ENCODE measurements around the gene ZBTB48.

ZBTB48 gene

GRCh38 chr1:6603915-6604558 lies 24.2 kb downstream of the ZBTB48 start:
- DNase-seq, result peak in 43 of 56 donors; percentile 31 to 81 (median 54)

GRCh38 chr1:6612641-6613360 lies 33.0 kb downstream of the ZBTB48 start:
- peak in 23 of 56 donors; percentile 39 to 81 (median 62) for DNase-seq

- DNase-seq, result peak; percentile 92 to 100 (median 99)
Observed at GRCh38 chr1:6613361-6614018, 33.7 kb downstream of the ZBTB48 start, which contains the start of gene PHF13. Gene PHF13 (plus strand): TSS chr1:6613731. CDS start chr1:6614067, 336 bp downstream.

GRCh38 chr1:6614019-6614928 lies 34.5 kb downstream of the ZBTB48 start:
- DNase-seq, result peak in 32 of 56 donors; percentile 7 to 78 (median 35)

GRCh38 chr1:6614929-6615785 lies 35.4 kb downstream of the ZBTB48 start:
- DNase-seq, result peak in 6 of 56 donors; percentile 26 to 62 (median 41)

- DNase-seq, result no peak
Observed at GRCh38 chr1:6619045-6619444, 39.3 kb downstream of the ZBTB48 start.

GRCh38 chr1:6621429-6622391 lies 41.9 kb downstream of the ZBTB48 start:
- DNase-seq, result no peak

- no peak for DNase-seq
Observed at GRCh38 chr1:6622396-6623152, 42.8 kb downstream of the ZBTB48 start.

- DNase-seq, result no peak
Observed at GRCh38 chr1:6623269-6623965, 43.6 kb downstream of the ZBTB48 start.

GRCh38 chr1:6624710-6625583 lies 45.2 kb downstream of the ZBTB48 start, which contains the start of gene THAP3:
Gene THAP3 (plus strand): TSS chr1:6624868. CDS start chr1:6625219, 351 bp downstream.
- DNase-seq, result peak in 54 of 56 donors; percentile 47 to 91 (median 76)

GRCh38 chr1:6625584-6626149 lies 45.9 kb downstream of the ZBTB48 start:
- peak in 5 of 56 donors; percentile 7 to 58 (median 40) for DNase-seq

GRCh38 chr1:6627031-6627430 lies 47.2 kb downstream of the ZBTB48 start:
- DNase-seq, result no peak

- no peak for DNase-seq
Observed at GRCh38 chr1:6627841-6628545, 48.2 kb downstream of the ZBTB48 start.

GRCh38 chr1:6628971-6629479 lies 49.2 kb downstream of the ZBTB48 start:
- no peak for DNase-seq

- DNase-seq, result no peak
Observed at GRCh38 chr1:6630027-6630426, 50.2 kb downstream of the ZBTB48 start.

All from nucleus accumbens (tissue), 56 donors.